ENCODE data around the gene ACER2.

ACER2 gene

GRCh38 chr9:19376931-19377330 lies 31.9 kb upstream of the ACER2 start:
- Histone ChIP-seq H3K4me1 (ENCODE audit: control insufficient read depth, low read length) (peaks cover 33% of the 10 kb centered on the region), H3K4me2 (ENCODE audit: low read length) (peak overlapping the region; percentile 98), H3K9me3 (ENCODE audit: control insufficient read depth, insufficient read depth, low read length) (no peaks in the 10 kb centered on the region), H3K36me3 (ENCODE audit: control insufficient read depth, low read length) (peaks cover 70% of the 10 kb centered on the region), H4K20me1 (ENCODE audit: control insufficient read depth, insufficient read depth, low read depth, low read length) (peaks cover 36% of the 10 kb centered on the region), H3K27me3 (ENCODE audit: control insufficient read depth, low read length) (peaks cover 3% of the 10 kb centered on the region; the same call in 1 of the 2 replicates), H3K27ac (ENCODE audit: low read depth, low read length) (no peak overlapping the region), H3K4me3 (ENCODE audit: low read length) (peak overlapping the region; percentile 90), H3K79me2 (ENCODE audit: control insufficient read depth, low read length) (peaks cover 45% of the 10 kb centered on the region), H3K9me2 (replicated peaks; ENCODE audit: control insufficient read depth, low read length) (no peaks in the 10 kb centered on the region), H3F3A (ENCODE audit: control insufficient read depth, insufficient read depth) (peaks cover 82% of the 10 kb centered on the region)
- TF ChIP-seq EZH2phosphoT487 (IDR thresholded peaks at IDR 0.05; ENCODE audit: borderline replicate concordance, low read length), result no peak
- TF ChIP-seq CTCF (IDR thresholded peaks at IDR 0.05; ENCODE audit: low read depth, low read length, poor library complexity, severe bottlenecking), result no peak

GRCh38 chr9:19378164-19378563 lies 30.6 kb upstream of the ACER2 start:
- Histone ChIP-seq H3K36me3 (ENCODE audit: control insufficient read depth, low read length) (peaks cover 68% of the 10 kb centered on the region), H3K27me3 (ENCODE audit: control insufficient read depth, low read length) (peaks cover 3% of the 10 kb centered on the region; the same call in 1 of the 2 replicates), H3K4me1 (ENCODE audit: control insufficient read depth, low read length) (peaks cover 33% of the 10 kb centered on the region), H3K79me2 (ENCODE audit: control insufficient read depth, low read length) (peaks cover 45% of the 10 kb centered on the region), H4K20me1 (ENCODE audit: control insufficient read depth, insufficient read depth, low read depth, low read length) (peaks cover 33% of the 10 kb centered on the region), H3K27ac (ENCODE audit: low read depth, low read length) (peak overlapping the region; percentile 81), H3F3A (ENCODE audit: control insufficient read depth, insufficient read depth) (peaks cover 76% of the 10 kb centered on the region), H3K4me3 (ENCODE audit: low read length) (peak overlapping the region; percentile 90), H3K9me2 (replicated peaks; ENCODE audit: control insufficient read depth, low read length) (no peaks in the 10 kb centered on the region), H3K4me2 (ENCODE audit: low read length) (peak overlapping the region; percentile 98), H3K9me3 (ENCODE audit: control insufficient read depth, insufficient read depth, low read length) (no peaks in the 10 kb centered on the region)
- TF ChIP-seq EZH2phosphoT487 (IDR thresholded peaks at IDR 0.05; ENCODE audit: borderline replicate concordance, low read length) (no peak), CTCF (IDR thresholded peaks at IDR 0.05; ENCODE audit: low read depth, low read length, poor library complexity, severe bottlenecking) (no peak)

- Histone ChIP-seq H3K4me1 (ENCODE audit: control insufficient read depth, low read length) (peaks cover 33% of the 10 kb centered on the region), H3K4me3 (ENCODE audit: low read length) (peak overlapping the region; percentile 90), H3F3A (ENCODE audit: control insufficient read depth, insufficient read depth) (peaks cover 71% of the 10 kb centered on the region), H3K79me2 (ENCODE audit: control insufficient read depth, low read length) (peaks cover 45% of the 10 kb centered on the region), H3K4me2 (ENCODE audit: low read length) (peak overlapping the region; percentile 98), H4K20me1 (ENCODE audit: control insufficient read depth, insufficient read depth, low read depth, low read length) (peaks cover 33% of the 10 kb centered on the region), H3K9me2 (replicated peaks; ENCODE audit: control insufficient read depth, low read length) (no peaks in the 10 kb centered on the region), H3K27ac (ENCODE audit: low read depth, low read length) (peak overlapping the region; percentile 81), H3K9me3 (ENCODE audit: control insufficient read depth, insufficient read depth, low read length) (no peaks in the 10 kb centered on the region), H3K27me3 (ENCODE audit: control insufficient read depth, low read length) (peaks cover 3% of the 10 kb centered on the region; the same call in 1 of the 2 replicates), H3K36me3 (ENCODE audit: control insufficient read depth, low read length) (peaks cover 63% of the 10 kb centered on the region)
- no peak for TF ChIP-seq EZH2phosphoT487 (IDR thresholded peaks at IDR 0.05; ENCODE audit: borderline replicate concordance, low read length)
- no peak for TF ChIP-seq CTCF (IDR thresholded peaks at IDR 0.05; ENCODE audit: low read depth, low read length, poor library complexity, severe bottlenecking)
These were observed 30.2 kb upstream of the ACER2 start for GRCh38 chr9:19378647-19379046.

Measured in DOHH2 (cell line).